SK-N-MC (cell line): ENCODE results near the gene NFYB.
"Not testable (repeated sequence)": the region's sequence is repeated elsewhere in the genome, so short reads cannot be mapped to it uniquely, and the experiment has no call there.

Source experiments
- DNase-seq: peaks from one replicate; pipeline ENCODE4 v3.0.0-alpha.2; 2011; ENCODE audit warnings: low read depth, low spot score
- H3K27ac ChIP-seq: fragments of 200-600 bp; sonication (generic); 2 replicates; pipeline ENCODE4 v1.5.1; 2016; ENCODE audit warnings: mixed run types
- H3K36me3 ChIP-seq: fragments of 200-600 bp; sonication (generic); 2 replicates; pipeline ENCODE4 v1.6.1; 2017; ENCODE audit warnings: antibody characterized with exemption, low read length, mixed read lengths; ENCODE audit not compliant: insufficient read depth
- H3K4me3 ChIP-seq: fragments of 200-600 bp; sonication (generic); 2 replicates; pipeline ENCODE4 v1.5.1; 2016
- H3K9ac ChIP-seq: fragments of 200-600 bp; sonication (generic); 2 replicates; pipeline ENCODE4 v1.8.0; 2017; ENCODE audit warnings: mixed run types, mixed read lengths; ENCODE audit not compliant: insufficient read length
- H3K9me3 ChIP-seq: fragments of 200-600 bp; sonication (generic); 2 replicates; pipeline ENCODE4 v1.6.1; 2017; ENCODE audit warnings: low read depth, mild to moderate bottlenecking, antibody characterized with exemption, low read length, moderate library complexity, mixed read lengths
- EZH2 ChIP-seq: fragments of 200-600 bp; sonication (generic); IDR thresholded peaks from one replicate; pipeline ENCODE4 v1.6.1; 2017; ENCODE audit warnings: antibody characterized with exemption
- FOXP2 ChIP-seq: optimal IDR thresholded peaks from 2 replicates; pipeline ENCODE3; 2011; ENCODE audit warnings: mild to moderate bottlenecking, moderate library complexity; ENCODE audit not compliant: insufficient read depth; ENCODE audit errors: extremely low read length, control extremely low read depth
- POLR2AphosphoS5 ChIP-seq: IDR thresholded peaks from 2 replicates; pipeline ENCODE4 v1.6.1; 2012; ENCODE audit warnings: mild to moderate bottlenecking, low read depth, low read length, borderline replicate concordance

Gene NFYB

GRCh38 chr12:104177336-104177662 lies 39.3 kb upstream of the NFYB start:
- no peak for DNase-seq
- no peak overlapping the region for H3K9ac ChIP-seq
- H3K27ac ChIP-seq, result no peak overlapping the region
- no peak overlapping the region for H3K4me3 ChIP-seq
- H3K9me3 ChIP-seq, result no peaks in the 10 kb centered on the region
- TF ChIP-seq POLR2AphosphoS5, result no peak
- no peak for TF ChIP-seq EZH2
- TF ChIP-seq FOXP2, result no peak
- H3K36me3 ChIP-seq, result no peaks in the 10 kb centered on the region

- TF ChIP-seq POLR2AphosphoS5, result no peak
- H3K4me3 ChIP-seq, result no peak overlapping the region
- no peak for DNase-seq
- no peaks in the 10 kb centered on the region for H3K9me3 ChIP-seq
- no peaks in the 10 kb centered on the region for H3K36me3 ChIP-seq
- no peak overlapping the region for H3K27ac ChIP-seq
- no peak overlapping the region for H3K9ac ChIP-seq
Measured at GRCh38 chr12:104175726-104176247, 37.8 kb upstream of the NFYB start.

- not testable (repeated sequence) for H3K4me3 ChIP-seq, H3K36me3 ChIP-seq, DNase-seq, H3K9ac ChIP-seq, H3K9me3 ChIP-seq, H3K27ac ChIP-seq
Measured at GRCh38 chr12:104173804-104174203, 35.8 kb upstream of the NFYB start.

GRCh38 chr12:104172570-104172947 lies 34.5 kb upstream of the NFYB start:
- no peaks in the 10 kb centered on the region for H3K9me3 ChIP-seq
- TF ChIP-seq FOXP2, result no peak
- no peak overlapping the region for H3K27ac ChIP-seq
- DNase-seq, result no peak
- H3K36me3 ChIP-seq, result no peaks in the 10 kb centered on the region
- no peak overlapping the region for H3K4me3 ChIP-seq
- no peak overlapping the region for H3K9ac ChIP-seq

DNA sequence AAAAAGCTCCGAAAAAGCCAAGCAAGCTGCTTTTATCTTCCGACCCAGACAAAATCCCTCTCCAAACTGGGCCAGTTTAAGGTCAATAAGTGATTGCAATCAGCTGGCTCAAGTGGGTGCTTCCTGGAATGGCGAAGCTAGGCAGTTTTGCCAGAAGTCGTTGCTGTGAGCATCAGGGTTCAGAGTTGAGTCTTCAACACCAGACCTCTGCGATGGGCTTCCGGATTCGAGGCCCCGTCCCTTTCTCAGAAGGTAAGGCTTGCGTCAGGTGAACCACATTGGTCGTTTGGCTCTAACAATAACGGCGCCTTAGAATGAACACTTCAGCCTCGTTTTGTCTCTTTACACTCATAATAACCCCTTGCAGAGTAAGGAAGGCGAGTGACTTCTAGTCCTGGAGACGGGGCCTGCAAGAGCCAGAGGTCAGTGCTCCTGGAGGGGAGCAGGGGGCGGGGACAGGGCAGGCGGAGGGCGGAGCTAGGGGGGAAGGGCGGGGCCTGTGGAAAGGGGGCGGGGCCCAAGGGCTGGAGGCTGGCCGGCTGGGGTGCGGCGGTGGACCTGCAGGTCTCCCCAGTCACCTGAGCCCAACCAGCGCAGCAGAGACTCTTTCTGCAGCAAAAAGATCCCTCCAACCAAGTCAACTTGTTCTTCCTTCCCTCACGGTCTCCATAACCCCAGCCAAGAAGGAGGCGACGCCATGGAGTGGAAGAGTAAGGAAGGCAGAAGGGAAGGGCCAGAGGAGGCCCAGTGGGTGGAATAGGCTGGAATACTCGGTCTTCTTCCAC lies 34.0 kb upstream of the NFYB start:
- no peak for TF ChIP-seq FOXP2
- TF ChIP-seq POLR2AphosphoS5, result no peak
- no peak for TF ChIP-seq EZH2
- no peak for DNase-seq
- Histone ChIP-seq H3K27ac (no peak overlapping the region), H3K36me3 (no peaks in the 10 kb centered on the region), H3K4me3 (no peak overlapping the region), H3K9ac (no peak overlapping the region), H3K9me3 (no peaks in the 10 kb centered on the region)

DNA sequence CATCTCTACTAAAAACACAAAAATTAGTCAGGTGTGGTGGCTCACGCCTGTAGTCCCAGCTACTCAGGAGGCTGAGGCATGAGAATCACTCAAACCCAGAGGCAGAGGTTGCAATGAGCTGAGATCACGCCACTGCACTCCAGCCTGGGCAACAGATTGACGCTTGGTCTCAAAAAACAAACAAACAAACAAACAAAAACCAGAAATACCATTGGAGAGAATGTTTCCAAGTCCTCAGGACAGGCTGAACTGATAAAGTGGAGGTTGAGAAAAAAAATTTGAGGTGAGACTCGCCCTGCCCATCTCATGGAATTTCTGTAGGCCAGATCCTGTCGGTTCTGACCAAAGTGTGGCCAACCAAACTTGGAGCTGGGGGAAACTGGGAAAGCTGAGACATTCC lies 30.6 kb upstream of the NFYB start:
- DNase-seq, result no peak
- no peaks in the 10 kb centered on the region for H3K9me3 ChIP-seq
- TF ChIP-seq FOXP2 (no peak), EZH2 (no peak), POLR2AphosphoS5 (no peak)
- no peaks in the 10 kb centered on the region for H3K36me3 ChIP-seq
- H3K4me3 ChIP-seq, result no peak overlapping the region
- no peak overlapping the region for H3K27ac ChIP-seq
- H3K9ac ChIP-seq, result no peak overlapping the region

- H3K4me3 ChIP-seq, result no peak overlapping the region
- H3K9me3 ChIP-seq, result no peaks in the 10 kb centered on the region
- no peak for TF ChIP-seq EZH2
- no peak for TF ChIP-seq POLR2AphosphoS5
- no peak for TF ChIP-seq FOXP2
- no peak overlapping the region for H3K27ac ChIP-seq
- DNase-seq, result no peak
- no peak overlapping the region for H3K9ac ChIP-seq
- H3K36me3 ChIP-seq, result no peaks in the 10 kb centered on the region
Measured at GRCh38 chr12:104167519-104168458, 29.8 kb upstream of the NFYB start.

DNA sequence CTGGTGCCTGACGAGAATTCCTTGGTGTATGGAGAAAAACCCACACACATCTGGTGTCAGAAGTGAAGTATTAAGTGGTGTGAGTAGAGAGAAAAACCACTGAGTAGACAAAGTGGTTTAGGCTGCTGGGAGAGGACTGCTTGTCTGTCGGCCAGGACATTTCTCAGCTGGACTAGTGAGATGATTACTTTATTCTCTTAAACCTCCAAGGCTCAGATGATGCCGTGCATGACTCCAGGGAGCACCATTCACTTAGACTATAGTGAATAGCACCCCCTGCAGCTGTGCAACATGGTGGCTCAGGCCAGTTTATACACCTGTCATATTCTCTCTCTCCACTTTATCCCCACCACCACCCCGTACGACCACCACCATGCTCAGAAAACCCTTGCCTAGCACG lies 28.5 kb upstream of the NFYB start:
- TF ChIP-seq EZH2, result no peak
- TF ChIP-seq FOXP2, result no peak
- no peak for TF ChIP-seq POLR2AphosphoS5
- no peak overlapping the region for H3K27ac ChIP-seq
- no peaks in the 10 kb centered on the region for H3K9me3 ChIP-seq
- no peak overlapping the region for H3K9ac ChIP-seq
- no peak overlapping the region for H3K4me3 ChIP-seq
- DNase-seq, result no peak
- H3K36me3 ChIP-seq, result no peaks in the 10 kb centered on the region

- Histone ChIP-seq H3K27ac (no peak overlapping the region), H3K4me3 (no peak overlapping the region), H3K9me3 (no peaks in the 10 kb centered on the region), H3K36me3 (no peaks in the 10 kb centered on the region), H3K9ac (no peak overlapping the region)
- no peak for TF ChIP-seq POLR2AphosphoS5
- TF ChIP-seq EZH2, result no peak
- TF ChIP-seq FOXP2, result no peak
- DNase-seq, result no peak
Measured at GRCh38 chr12:104165801-104166200, 27.8 kb upstream of the NFYB start.
